Endothelial cell of umbilical vein (primary cell): ENCODE measurements around the gene ZNF586. TPM values are rescaled to one million over a fixed set of nuclear protein-coding genes. Genes with fewer than 3 reads are reported as not detected.

Experiments used
- BruUV-seq: library from RNA; stranded (reverse); fragments of 400-500 nt; replicated peaks from 2 replicates; lab custom pipeline; 2021; lab: Mats Ljungman, UMichigan
- CTCF ChIA-PET: fragments of 300-600, 350-600 bp; sonication (Branson Sonifier 250); formaldehyde crosslinking; loops from one replicate; lab custom pipeline; 2021; ENCODE audit warnings: antibody characterized with exemption, inconsistent platforms; lab: Charles Lee
- POLR2A ChIA-PET: fragments of 300-600, 350-600 bp; sonication (Branson Sonifier 250); formaldehyde crosslinking; loops from one replicate; lab custom pipeline; 2021; ENCODE audit warnings: antibody characterized with exemption, inconsistent platforms; lab: Charles Lee
- DNase-seq: peaks from one replicate; pipeline ENCODE4 v3.0.0-alpha.2; 2011; ENCODE audit warnings: low read depth, low spot score
- FAIRE-seq: peaks from 2 replicates; lab custom pipeline; 2011; peaks lifted over from hg19 to GRCh38; lab: Jason Lieb, UNC
- H2AFZ ChIP-seq: 2 replicates; pipeline ENCODE4 v1.6.0; 2012; ENCODE audit warnings: low read depth, low read length, control low read depth, inconsistent platforms
- H3K27ac ChIP-seq: 2 replicates; pipeline ENCODE4 v1.5.1; 2011; ENCODE audit warnings: low read depth, mild to moderate bottlenecking, control low read depth, low read length, moderate library complexity; ENCODE audit not compliant: insufficient read depth
- H3K27me3 ChIP-seq, 2 experiments: 2 replicates each; pipeline versions ENCODE4 v1.6.0 to v1.6.1; 2011; ENCODE audit warnings: low read length in 2 of 2, mixed read lengths in 1 of 2; ENCODE audit not compliant: control insufficient read depth in 2 of 2, insufficient read depth in 2 of 2
- H3K36me3 ChIP-seq, 2 experiments: 2 replicates in 1 of 2; 3 replicates in 1 of 2; pipeline ENCODE4 v1.5.1; 2011; ENCODE audit warnings: low read length in 2 of 2, mild to moderate bottlenecking in 1 of 2, moderate library complexity in 1 of 2; ENCODE audit not compliant: control insufficient read depth in 2 of 2, insufficient read depth in 2 of 2; ENCODE audit errors: extremely low read depth in 1 of 2
- H3K4me1 ChIP-seq: 3 replicates; pipeline ENCODE4 v1.5.1; 2011; ENCODE audit warnings: mild to moderate bottlenecking, low read length; ENCODE audit not compliant: control insufficient read depth, insufficient read depth; ENCODE audit errors: extremely low read depth
- H3K4me2 ChIP-seq: 2 replicates; pipeline ENCODE4 v1.6.1; 2011; ENCODE audit warnings: low read length, control low read depth, mixed read lengths; ENCODE audit not compliant: insufficient read depth
- H3K4me3 ChIP-seq, 3 experiments: fragments of 200-600 bp in 1 of 3; sonication (generic), shearing (Covaris generic) in 1 of 3; replicated peaks in 1 of 3; 2 replicates each; pipeline ENCODE4 v1.5.1; 2011 to 2016; ENCODE audit warnings: control low read depth in 3 of 3, low read length in 3 of 3, mild to moderate bottlenecking in 2 of 3, inconsistent platforms in 1 of 3, low read depth in 1 of 3, moderate library complexity in 1 of 3; ENCODE audit not compliant: insufficient read depth in 1 of 3
- H3K79me2 ChIP-seq: 2 replicates; pipeline ENCODE4 v1.6.0; 2012; ENCODE audit warnings: low read length, inconsistent platforms; ENCODE audit not compliant: control insufficient read depth, insufficient read depth
- H3K9ac ChIP-seq: replicated peaks from 2 replicates; pipeline ENCODE3; 2011; ENCODE audit warnings: low read length, control low read depth; ENCODE audit not compliant: insufficient read depth; ENCODE audit errors: extremely low read depth
- H3K9me1 ChIP-seq: replicated peaks from 3 replicates; pipeline ENCODE4 v1.6.0; 2011; ENCODE audit warnings: mild to moderate bottlenecking, low read length; ENCODE audit not compliant: control insufficient read depth, insufficient read depth; ENCODE audit errors: extremely low read depth
- H3K9me3 ChIP-seq: replicated peaks from 2 replicates; pipeline ENCODE4 v1.5.1; 2012; ENCODE audit warnings: low read length, inconsistent platforms; ENCODE audit not compliant: control insufficient read depth, insufficient read depth
- H4K20me1 ChIP-seq: replicated peaks from 2 replicates; pipeline ENCODE3; 2011; ENCODE audit warnings: mild to moderate bottlenecking, low read length; ENCODE audit not compliant: control insufficient read depth, insufficient read depth; ENCODE audit errors: extremely low read depth
- EZH2 ChIP-seq: IDR thresholded peaks from 2 replicates; pipeline ENCODE4 v1.6.1; 2012; ENCODE audit warnings: borderline replicate concordance, low read depth, mild to moderate bottlenecking, moderate library complexity, low read length, inconsistent platforms; ENCODE audit not compliant: severe bottlenecking
- FOS ChIP-seq: IDR thresholded peaks from 2 replicates; pipeline ENCODE4 v1.6.1; 2011; ENCODE audit warnings: mild to moderate bottlenecking, low read length, moderate library complexity, borderline replicate concordance; ENCODE audit not compliant: insufficient read depth
- GATA2 ChIP-seq: IDR thresholded peaks from 2 replicates; pipeline ENCODE4 v1.7.0; 2011; ENCODE audit warnings: low read depth, mild to moderate bottlenecking, moderate library complexity, mixed read lengths, low read length; ENCODE audit not compliant: insufficient read length, insufficient read depth
- JUN ChIP-seq: IDR thresholded peaks from 2 replicates; pipeline ENCODE4 v1.6.1; 2011; ENCODE audit warnings: borderline replicate concordance, low read depth; ENCODE audit not compliant: insufficient read length, insufficient read depth
- MYC ChIP-seq: IDR thresholded peaks from one replicate; pipeline ENCODE4 v1.6.1; 2011; ENCODE audit warnings: mild to moderate bottlenecking, low read depth, low read length
- POLR2A ChIP-seq: IDR thresholded peaks from 2 replicates; pipeline ENCODE4 v1.6.1; 2012; ENCODE audit warnings: low read depth, mild to moderate bottlenecking, control low read depth, low read length
- POLR2AphosphoS5 ChIP-seq: IDR thresholded peaks from 2 replicates; pipeline ENCODE4 v1.6.1; 2012; ENCODE audit warnings: low read depth, mild to moderate bottlenecking, control low read depth, low read length, moderate library complexity; ENCODE audit not compliant: insufficient read depth
- dilution Hi-C: fragments of 300-500 bp; cut with MboI; formaldehyde crosslinking; loops from one replicate; pipeline ENCODE4 v1.15.0; 2019; ENCODE audit warnings: low sequenced_read_pairs; ENCODE audit not compliant: extremely low pct_ligation_motif_present
- intact Hi-C: fragments of 100-400 bp; cut with micrococcal nuclease; formaldehyde crosslinking; loops from one replicate; pipeline ENCODE4 v1.10.0; 2022
- polyA plus RNA-seq, 4 experiments: library from polyadenylated mRNA; depleted of rRNA in 3 of 4; stranded (reverse) in 3 of 4; unstranded in 1 of 4; fragments of >200 nt; gene quantifications; 2 replicates each; pipeline versions ENCODE4 v1.2.1 to v1.2.3, GENCODE V29; 2011 to 2012; ENCODE audit warnings: missing spikeins in 1 of 4
- total RNA-seq: library from RNA; stranded (reverse); gene quantifications from 2 replicates; pipeline ENCODE4 v1.2.3, GENCODE V29; 2021
- TF ChIP-seq, protein P1 (sequence below), 2 donors: IDR thresholded peaks; 1 replicate in 1 of 2; 2 replicates in 1 of 2; pipeline ENCODE4 v1.5.1; 2011; ENCODE audit warnings: low read length in 2 of 2, mild to moderate bottlenecking in 2 of 2, moderate library complexity in 2 of 2, control low read depth in 1 of 2, inconsistent platforms in 1 of 2, low read depth in 1 of 2; ENCODE audit not compliant: insufficient read depth in 1 of 2; ENCODE audit errors: extremely low read depth in 1 of 2
- TF ChIP-seq, protein P2 (sequence below): IDR thresholded peaks from 2 replicates; pipeline ENCODE4 v1.6.1; 2011; ENCODE audit not compliant: insufficient read depth, insufficient read length

ZNF586 gene
- total and polyA plus RNA-seq, 2 donors (not counting 3 experiments of a cell fraction or from before 2014, with no cell fraction given), result 6.0 to 14.7 TPM

- Histone ChIP-seq H3K4me3 (no peak overlapping the region), H3K4me2 (no peak overlapping the region), H3K36me3 (peaks cover 9 to 22% of the 10 kb centered on the region in 2 experiments), H3K79me2 (no peaks in the 10 kb centered on the region), H3K27ac (no peak overlapping the region), H3K9me3 (peaks cover 26% of the 10 kb centered on the region), H3K9me1 (no peaks in the 10 kb centered on the region), H3K9ac (no peak overlapping the region), H4K20me1 (no peaks in the 10 kb centered on the region), H3K27me3 (no peaks in the 10 kb centered on the region), H3K4me1 (no peaks in the 10 kb centered on the region), H2AFZ (no peak overlapping the region)
- dilution Hi-C loops, result no loop called here
- CTCF ChIA-PET, result no interaction called here
- FAIRE-seq (no peak), DNase-seq (no peak)
- BruUV-seq, result no TSS peak
- POLR2A ChIA-PET, result no interaction called here
- no peak for TF ChIP-seq JUN
- TF ChIP-seq, protein P1, sequence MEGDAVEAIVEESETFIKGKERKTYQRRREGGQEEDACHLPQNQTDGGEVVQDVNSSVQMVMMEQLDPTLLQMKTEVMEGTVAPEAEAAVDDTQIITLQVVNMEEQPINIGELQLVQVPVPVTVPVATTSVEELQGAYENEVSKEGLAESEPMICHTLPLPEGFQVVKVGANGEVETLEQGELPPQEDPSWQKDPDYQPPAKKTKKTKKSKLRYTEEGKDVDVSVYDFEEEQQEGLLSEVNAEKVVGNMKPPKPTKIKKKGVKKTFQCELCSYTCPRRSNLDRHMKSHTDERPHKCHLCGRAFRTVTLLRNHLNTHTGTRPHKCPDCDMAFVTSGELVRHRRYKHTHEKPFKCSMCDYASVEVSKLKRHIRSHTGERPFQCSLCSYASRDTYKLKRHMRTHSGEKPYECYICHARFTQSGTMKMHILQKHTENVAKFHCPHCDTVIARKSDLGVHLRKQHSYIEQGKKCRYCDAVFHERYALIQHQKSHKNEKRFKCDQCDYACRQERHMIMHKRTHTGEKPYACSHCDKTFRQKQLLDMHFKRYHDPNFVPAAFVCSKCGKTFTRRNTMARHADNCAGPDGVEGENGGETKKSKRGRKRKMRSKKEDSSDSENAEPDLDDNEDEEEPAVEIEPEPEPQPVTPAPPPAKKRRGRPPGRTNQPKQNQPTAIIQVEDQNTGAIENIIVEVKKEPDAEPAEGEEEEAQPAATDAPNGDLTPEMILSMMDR (IDR thresholded peaks at IDR 0.05; ENCODE audit: extremely low read depth in 1 of 2, insufficient read depth in 1 of 2, low read depth in 1 of 2, low read length in 2 of 2), result no peak
- TF ChIP-seq GATA2, result no peak
- TF ChIP-seq FOS, result no peak
- TF ChIP-seq, protein P2, sequence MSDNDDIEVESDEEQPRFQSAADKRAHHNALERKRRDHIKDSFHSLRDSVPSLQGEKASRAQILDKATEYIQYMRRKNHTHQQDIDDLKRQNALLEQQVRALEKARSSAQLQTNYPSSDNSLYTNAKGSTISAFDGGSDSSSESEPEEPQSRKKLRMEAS, result no peak
- TF ChIP-seq MYC, result no peak
- TF ChIP-seq POLR2A, result no peak
- TF ChIP-seq POLR2AphosphoS5, result no peak
- no peak for TF ChIP-seq EZH2
- intact Hi-C loops, result no loop called here
Measured at GRCh38 chr19:57719901-57720519, 49.5 kb upstream of the ZNF586 start.
